Measurements from ENCODE around the gene CYP2A6.
"Not testable (repeated sequence)": the region's sequence is repeated elsewhere in the genome, so short reads cannot be mapped to it uniquely, and the experiment has no call there.

CYP2A6 gene

DNA sequence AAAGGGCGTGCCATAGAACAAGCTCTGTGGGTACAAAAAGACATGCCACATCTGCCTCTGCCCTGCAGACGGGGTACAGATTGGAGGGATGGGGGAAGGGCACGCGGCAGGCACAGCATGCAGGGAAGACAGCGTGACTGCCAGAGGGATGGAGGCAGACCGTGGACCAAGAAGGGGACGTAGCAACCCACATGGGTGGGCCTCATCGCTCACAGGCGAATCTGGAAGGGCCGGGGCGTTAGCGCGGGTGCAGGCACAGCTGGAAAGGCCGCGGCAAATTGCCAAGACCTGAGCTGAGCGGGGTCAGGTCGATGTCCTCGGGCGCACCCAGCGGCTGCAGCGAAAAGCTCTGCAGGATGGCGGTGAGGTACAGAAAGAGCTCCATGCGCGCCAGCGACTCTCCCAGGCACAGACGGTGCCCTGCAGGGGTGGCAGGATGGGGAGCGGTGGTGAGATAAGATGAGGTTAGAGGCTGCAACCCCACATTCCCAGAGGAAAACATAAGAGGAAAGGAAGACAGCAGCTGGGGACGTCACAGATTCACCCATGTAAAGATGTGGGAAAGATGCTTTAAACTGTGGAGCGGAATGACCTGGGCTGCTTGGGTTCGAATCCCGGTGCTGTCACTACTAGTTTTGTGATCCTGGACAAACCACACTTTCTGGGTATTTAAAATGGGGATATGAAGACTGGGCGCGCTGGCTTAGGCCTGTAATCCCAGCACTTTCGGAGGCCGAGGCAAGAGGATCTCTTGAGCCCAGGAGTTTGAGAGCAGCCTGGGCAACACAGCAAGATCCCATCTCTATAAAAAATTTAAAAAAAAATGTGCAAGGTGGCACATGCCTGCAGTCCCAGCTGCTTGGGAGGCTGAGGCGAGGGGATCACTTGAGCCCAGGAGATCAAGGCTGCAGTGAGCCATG lies 31.5 kb downstream of the CYP2A6 start:
- peak; percentile 50 for DNase-seq (ENCODE audit: low read depth)

DNA sequence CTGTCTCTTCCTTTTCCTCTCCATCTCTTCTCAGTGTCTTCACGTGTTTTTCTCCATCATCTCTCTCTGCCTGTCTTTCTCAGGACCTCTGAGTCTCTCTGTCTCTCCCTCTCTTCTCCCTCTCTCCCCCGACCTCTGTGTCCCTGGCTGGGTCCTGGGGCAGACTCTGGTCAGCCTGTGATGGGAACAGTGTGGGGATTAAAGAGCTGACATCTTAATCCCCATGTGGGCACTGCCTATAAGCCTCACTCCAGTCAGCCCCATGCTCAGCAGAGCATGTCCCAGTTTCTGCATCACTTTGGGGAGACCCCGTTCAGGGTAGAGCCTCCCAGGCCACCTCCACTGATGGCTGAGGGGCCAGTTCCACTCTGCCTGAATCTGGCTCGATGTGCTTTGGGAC lies 35.0 kb downstream of the CYP2A6 start:
- DNase-seq (ENCODE audit: low read depth): no peak

DNA sequence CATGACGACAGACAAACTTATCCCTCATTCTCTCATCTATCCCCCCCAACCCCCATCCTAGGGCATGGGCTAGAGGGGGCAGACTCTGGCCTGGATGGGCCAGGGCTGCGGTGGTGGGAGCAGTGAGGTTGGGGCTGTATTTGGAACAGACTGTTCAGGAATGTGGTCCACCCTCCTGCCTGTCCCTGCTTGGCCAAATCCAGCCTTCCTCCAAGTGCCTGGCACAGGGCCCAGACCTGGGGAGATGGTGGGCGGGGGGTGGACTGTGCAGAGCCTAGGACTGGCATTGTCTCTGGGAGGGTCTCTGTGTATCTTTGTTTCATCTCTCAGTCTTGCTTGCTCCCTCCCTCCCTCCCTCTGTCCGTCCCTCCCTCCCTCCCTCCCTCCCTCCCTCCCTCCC lies 37.1 kb downstream of the CYP2A6 start:
- DNase-seq (ENCODE audit: low read depth): no peak

DNA sequence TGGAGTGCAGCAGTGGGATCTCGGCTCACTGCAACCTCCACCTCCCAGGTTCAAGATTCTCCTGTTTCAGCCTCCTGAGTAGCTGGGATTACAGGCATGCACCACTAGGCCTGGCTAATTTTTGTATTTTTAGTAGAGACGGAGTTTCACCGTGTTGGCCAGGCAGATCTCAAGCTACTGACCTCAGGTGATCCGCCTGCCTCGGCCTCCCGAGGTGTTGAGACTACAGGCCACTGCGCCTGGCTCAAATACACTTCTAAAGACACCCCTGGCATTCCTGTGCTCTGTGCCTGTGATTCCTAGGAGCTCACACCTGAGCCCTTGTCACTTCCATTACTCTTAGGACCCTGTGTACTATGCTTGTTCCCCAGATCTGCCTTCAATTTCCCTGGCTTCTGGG lies 37.7 kb downstream of the CYP2A6 start:
- DNase-seq (ENCODE audit: low read depth): not testable (repeated sequence)

DNA sequence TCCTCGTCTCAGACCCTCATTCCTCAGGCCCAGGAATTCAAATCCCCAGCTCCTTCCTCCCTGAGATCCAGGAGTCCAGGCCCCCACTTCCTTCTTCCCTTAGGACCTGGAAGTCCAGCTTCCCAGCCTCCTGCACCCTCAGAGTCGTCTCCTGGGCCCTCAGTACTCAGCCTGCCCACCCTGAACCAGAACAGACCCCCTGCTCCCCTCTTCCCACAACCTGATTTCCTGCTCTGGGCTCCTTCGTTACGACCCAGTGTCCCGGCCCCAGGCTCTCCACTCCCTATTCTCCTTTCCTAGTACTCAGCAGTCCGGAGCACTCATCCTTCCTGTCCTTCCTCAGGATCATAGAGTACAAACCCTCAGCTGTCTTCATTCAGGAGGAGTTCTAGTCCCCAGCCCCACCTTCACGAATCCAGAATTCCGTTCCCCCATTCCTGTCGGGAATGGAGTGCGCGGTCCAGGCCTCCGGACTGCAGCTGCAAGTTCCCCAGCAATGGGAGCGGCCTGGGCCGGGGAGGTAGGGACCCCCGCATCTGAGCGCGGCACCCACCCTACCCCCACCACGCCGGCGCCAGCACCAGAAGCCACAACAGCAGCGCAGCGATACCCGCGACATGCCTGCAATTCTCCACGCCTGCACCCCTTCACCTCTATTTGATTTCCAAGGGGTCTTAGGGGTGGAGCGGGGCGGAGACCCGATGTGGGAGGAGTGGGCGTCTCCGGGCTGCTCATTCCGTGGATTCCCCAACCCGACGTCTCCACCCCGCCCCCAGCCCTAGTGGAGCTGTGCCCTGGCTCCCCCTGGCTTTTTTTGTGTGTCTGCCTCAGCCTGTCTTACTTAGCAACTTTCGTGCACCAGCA lies 38.5 kb downstream of the CYP2A6 start:
- no peak for DNase-seq (ENCODE audit: low read depth)

DNA sequence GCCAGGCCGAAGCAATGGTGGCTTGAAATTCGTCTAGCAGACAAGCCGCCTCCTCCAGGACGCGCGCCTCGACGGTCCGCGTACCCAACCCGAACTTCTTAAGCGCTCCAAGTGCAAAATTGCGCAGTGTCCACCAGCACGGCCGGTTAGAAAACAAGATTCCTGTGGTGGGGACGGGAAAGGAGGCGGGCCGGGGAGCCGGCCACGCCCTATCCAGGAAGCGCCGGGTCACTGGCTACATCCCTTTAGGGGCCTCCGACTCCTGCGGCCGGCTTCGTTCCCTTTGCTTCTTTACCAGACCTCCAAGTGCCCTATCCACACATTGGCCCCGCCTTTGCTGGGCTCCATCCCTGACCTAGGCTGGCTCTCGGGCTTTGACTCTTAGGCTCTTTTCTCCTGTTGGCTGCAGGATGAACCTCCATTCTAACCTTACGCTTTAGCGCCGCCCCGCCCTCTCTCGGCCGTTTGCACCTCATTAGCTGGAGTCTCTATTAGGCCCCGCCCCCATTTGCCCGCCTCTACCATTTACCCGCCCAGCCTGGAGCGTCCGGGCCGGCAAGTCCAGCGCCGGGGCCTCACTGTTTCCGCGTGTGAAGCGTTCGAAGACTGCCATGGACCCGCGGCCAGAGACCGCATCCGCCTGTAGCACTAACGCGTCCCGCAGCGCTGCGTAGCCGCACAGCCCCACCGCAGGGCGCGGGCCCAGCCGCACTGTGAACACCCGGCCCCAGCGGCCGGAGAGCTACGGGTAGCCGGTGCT lies 39.4 kb downstream of the CYP2A6 start:
- peak; percentile 90 for DNase-seq (ENCODE audit: low read depth)

DNA sequence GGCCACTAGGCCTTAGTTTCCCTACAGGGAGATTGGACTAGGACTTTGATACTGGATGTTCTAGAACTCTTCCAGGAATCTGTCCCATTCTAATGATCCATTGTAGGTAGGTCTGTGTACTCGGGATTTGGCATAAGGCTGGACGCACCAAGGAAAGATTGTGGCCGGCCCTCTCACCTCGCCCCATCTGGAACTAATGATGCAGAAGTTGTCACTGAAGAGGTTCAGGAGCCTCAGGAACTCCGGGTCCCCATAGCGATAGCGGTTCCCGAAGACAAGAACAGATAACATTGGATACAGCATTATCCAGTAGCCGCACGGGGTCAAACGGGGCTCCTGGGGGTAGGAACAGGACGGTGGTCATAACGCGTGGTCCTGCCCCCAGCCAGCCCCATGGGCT lies 40.1 kb downstream of the CYP2A6 start:
- DNase-seq (ENCODE audit: low read depth): no peak

DNA sequence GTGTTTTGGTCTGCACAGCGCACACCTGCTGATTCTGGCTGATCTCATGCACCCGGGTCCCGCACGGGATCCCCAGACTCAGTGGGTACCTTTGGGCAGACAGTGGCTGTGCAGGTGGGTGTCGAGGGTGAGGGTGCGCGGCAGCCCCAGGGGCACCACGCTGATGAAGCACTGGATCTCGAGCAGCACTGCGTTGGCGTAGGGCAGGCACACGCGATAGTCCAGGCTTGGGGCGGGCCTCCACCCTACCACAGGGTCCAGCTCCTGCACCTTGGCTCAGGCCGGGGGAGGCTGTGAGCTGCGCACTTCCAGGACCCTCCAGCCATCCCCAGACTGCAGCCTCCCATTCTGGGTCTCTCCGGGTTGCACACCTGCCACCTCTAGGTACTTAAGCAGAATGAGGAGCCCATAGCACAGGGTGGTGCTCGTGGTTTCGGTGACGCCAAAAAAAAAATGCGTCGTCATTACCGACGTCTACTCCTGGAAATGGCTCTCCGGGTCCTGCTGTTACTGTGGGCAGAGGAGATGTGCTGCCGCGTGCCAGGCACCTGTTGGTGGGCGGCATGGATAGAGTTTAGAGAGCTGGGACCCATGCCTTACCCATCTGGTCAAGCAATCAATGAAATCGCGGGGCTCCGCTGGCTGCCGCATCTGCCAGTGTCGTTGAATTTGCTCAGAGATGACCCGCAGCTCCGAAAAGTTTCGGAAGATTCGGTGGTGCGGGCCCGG lies 40.7 kb downstream of the CYP2A6 start:
- no peak for DNase-seq (ENCODE audit: low read depth)

DNA sequence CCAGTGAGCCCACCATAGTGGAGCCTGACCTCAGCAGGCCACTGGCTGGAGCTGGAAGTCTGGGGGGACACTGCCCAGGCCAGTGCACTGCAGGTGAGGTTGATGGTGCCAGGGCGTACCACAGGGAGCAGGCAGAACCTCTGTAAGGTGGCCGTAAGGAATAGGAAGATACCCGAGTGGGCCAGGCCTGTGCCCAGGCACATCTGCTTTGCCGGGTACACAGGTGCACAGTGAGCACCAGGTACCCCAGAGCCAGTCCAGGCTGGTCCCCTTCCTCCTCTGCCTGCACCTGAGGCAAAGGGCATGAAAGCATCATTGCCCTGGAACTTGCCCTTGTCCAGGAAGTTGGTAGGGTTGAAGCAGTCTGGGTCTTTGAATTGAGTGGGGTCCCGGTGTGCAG lies 41.8 kb downstream of the CYP2A6 start:
- DNase-seq (ENCODE audit: low read depth): no peak

DNA sequence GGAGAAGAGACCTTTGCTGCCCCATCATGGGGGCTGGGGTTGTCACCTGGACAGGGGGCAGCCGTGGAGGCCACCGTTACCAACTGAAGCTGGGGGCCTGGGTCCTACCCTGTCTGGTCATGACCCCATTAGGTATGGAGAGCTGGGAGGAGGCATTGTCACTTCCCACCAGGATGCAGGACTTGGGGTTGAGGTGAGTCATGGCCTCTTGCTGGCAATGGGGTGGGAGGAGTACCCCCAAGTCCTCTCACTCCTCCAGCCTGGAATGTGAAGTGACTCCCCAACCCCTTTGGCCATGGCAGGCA lies 42.3 kb downstream of the CYP2A6 start:
- DNase-seq (ENCODE audit: low read depth): no peak

DNA sequence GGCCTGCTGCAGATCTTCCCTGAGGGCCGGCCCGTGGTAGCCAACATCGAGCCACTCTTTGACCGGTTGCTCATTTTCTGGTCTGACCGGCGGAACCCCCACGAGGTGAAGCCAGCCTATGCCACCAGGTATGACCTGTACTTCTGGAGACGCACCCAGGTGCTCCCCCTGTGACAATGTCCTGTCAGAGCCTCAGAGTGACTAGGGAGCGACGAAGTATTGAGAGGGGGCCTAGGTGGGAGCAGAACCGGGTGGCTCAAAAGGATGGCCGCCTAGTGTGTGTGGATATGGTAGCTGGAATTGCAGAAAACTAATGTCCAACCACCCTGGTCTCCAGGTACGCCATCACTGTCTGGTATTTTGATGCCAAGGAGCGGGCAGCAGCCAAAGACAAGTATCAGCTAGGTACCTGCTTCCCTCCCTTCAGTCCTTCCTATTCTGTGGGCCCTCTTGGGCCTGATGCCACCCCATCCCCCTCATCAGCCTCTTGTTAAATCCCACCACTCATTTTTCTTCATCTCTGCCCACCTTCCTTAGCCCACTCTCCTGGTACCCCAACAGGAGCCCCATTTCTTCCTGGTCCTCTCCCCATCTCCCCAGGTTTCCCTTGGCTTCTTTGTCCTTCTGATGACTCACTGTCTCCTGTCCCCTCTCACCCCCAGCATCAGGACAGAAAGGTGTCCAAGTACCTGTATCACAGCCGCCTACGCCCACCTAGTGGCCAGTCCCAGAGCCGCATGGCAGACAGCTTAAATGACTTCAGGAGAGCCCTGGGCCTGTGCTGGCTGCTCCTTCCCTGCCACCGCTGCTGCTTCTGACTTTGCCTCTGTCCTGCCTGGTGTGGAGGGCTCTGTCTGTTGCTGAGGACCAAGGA lies 42.9 kb downstream of the CYP2A6 start:
- DNase-seq (ENCODE audit: low read depth): no peak

DNA sequence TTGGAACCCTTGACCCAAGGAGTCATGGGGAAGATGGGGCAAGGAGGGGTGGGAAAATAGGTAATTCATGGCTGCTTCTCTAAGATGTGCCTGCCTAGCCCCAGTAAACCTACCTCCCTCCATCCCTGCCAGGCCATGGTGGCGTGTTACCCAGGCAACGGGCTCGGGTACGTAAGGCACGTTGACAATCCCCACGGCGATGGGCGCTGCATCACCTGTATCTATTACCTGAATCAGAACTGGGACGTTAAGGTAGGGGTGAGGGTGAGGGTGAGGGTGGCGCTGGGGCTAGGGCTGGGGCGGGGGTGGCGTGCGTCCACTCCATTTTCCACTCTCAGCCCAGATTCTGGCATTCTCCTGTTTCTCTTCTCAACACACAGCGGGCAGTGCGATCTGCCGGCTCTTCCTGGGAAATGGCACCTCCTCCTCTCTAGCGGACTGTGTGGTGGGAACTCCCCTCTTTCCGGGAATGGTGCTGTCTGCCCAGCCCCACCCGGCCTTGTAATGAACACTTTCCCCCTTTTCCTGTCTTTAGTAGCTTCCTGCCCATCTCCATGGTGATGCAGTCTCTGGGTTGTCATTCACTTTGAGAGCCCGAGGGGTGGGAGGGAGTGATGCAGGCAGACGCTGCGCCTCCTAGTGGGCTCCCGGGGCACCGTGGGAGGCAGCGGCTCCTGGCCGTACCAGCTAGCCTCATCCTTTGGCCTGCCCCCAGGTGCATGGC lies 43.7 kb downstream of the CYP2A6 start:
- peak; percentile 99 for DNase-seq (ENCODE audit: low read depth)

DNA sequence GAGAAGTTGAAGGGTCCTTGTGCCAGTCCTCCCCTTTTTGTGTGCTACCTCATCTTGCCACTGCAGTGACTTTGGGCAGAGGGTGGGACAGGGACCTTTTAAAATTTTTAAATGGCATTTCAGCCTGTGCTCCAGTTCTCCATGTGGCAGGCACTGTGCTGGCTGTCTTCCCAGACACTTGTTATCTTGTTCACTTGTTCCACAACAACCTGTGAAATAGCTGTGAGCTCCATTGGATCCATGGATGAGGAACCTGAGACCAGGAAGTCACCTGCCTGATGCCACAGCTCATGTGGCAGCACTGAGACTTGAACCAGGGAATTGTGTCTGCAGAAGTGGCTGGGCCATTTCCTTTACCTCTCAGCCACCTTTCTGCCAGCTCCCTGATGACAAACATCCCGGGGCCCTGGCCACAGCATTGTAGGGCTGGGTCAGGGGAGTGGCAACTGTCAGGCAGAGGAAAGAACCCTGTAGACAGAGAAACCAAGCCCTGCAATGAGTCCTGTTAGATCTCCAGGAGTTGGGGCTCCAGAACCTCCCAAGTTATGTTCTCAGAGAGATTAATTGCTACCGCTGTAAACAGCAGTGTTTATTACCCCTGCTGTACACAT lies 44.9 kb downstream of the CYP2A6 start:
- DNase-seq (ENCODE audit: low read depth): no peak

DNA sequence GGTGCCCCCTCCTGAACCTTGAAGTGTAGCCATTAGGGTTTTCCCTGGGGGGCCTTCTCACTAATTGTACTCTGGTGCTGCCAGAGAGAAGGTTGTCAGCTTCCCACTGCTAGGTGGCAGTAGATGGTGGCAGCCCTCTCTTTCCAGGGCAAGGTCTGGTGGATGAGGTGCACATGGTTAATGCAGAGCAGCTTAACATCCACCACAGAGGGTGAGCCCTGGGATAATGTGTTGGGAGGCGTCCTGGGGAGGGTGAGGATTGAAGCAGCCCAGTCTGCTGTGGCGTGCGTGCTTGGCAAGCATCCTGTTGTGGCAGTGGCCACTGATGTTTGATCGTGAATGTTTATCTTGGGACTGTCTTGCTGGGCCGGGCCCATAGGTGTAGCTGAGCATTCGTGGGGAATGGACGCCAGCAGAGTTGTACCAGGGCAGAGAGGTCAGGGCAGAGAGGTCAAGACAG lies 45.4 kb downstream of the CYP2A6 start:
- no peak for DNase-seq (ENCODE audit: low read depth)

DNA sequence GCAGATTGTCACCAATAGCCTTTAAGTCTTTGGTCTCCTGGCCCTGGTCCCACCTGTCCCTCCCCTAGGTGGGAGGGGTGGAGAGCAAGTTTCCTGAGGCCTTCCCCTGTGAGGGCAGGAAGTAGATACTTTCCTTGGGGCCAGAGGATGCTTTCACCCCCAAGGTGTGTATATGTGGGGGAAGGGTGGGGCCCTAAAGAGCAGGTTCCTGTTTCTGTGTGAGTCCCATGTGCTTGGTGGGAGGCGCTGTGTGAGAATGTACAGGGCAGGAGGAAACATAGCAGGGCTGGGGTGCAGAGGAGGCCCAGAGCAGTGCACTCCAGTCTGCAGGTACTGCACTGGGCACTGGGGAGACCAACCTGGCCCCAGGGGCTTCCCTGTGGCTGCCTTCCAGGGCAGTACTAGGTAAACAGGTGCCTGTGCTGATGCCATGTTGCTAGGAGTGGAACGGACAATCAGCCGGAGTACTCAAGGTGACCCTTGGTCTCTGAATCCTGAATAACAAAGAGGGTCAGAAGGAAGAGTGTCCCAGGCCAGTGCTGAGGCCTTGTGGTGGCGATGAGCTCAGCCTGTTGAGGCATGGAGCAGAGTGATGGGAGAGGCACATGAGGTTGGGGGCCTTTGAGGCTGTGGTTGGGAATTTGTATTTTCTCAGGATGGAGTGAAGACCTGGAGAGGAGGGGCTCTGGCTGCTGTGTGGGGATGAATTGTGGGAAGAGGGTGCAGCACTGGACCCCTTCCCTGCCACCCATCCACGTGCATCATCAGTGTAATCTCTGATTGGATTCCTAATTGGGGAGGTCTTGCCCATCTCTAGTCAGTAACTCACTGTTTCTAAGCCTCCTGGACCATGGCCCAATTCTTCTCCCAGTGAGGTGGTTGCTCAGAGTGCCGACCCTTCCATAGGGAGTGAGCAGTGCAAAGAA lies 46.1 kb downstream of the CYP2A6 start:
- no peak for DNase-seq (ENCODE audit: low read depth)

DNA sequence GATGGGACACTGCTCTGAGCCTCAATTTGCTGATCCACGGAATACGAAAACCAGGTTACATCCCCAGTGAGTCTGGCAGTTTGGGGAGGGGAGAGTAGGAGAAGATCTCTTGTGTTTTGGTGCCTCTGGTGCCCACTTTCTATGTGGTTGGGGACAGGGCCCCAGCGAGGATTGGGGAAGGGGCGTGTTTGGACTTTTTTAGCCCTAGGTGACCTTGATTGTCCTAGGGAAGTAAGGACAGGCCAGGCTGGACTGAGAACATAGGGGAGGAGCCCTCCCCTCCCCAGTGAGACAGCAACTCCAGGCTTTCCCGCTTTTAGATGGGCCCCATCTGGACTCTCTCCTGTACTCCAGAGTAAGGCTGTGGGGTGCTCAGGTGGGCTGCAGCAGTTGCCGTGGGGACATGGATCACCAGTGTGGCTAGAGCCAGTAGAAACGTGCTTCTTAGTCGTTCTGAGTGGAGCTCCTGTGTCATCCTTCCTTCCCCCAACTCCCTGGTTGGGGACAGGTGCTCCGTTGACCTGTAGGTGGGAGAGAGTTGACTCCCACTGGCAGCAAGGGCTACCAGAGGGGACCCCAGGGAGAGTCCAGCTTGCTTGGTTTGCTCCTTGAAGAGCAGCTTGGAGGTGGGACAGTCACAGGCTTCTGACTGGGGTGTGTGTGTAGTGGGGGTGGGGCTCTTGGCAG lies 46.9 kb downstream of the CYP2A6 start:
- DNase-seq (ENCODE audit: low read depth): no peak

DNA sequence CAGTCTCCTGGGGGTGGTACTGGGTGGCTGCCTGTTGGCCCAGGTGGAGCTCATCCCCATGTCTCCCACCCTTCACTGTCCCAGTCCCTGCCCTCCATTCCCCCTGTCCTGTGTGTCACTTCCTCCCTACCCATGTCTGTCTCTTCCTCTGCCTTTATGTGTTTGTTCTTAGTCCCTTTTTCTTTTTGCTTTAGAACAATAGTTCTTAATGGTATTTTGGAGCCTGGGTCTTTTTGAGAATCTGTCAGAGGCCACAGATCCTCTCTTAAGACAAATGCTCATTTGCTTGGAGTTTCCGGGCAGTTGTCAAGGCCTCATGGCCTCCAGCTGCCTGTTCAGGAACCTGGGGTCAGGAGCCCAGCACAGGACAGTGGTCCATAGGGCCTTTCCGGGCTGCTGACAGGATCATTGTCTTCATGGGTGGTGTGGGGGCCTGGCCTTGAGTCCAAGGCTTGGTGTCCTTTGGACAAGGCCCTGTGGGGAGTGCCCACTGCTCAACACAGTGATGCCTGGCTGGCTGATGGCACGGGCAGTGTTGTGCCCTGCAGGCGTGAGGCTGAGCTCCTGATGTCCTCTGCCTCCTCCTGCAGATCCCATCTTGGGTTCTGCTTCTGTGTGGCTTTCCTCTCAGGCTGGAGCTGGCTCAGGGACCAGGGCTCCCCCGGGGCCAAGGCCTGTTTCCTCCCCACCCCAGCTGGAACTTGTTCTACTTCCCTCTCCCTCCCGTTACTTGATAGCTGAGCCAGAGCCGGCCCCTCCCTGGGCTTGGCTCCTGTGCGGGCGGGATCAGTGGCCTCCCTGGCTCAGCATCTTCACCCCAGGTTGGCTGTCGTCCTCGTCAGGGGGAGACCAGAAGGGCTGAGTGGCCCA lies 47.7 kb downstream of the CYP2A6 start:
- DNase-seq (ENCODE audit: low read depth): no peak
